CD4-positive, alpha-beta T cell (primary cell): ENCODE results near the gene PPM1A. TPM values are rescaled to one million over a fixed set of nuclear protein-coding genes. Genes with fewer than 3 reads are reported as not detected.

Source experiments
- ATAC-seq: fragments of 200-7000 bp; cut with Tn5 transposase; one replicate; pipeline ENCODE4 v1.10.0; 2022; ENCODE audit warnings: mild to moderate bottlenecking; ENCODE audit not compliant: poor library complexity
- CTCF ChIA-PET: fragments of 350-600 bp; sonication (Branson Sonifier 250); formaldehyde crosslinking; loops from one replicate; lab custom pipeline; 2021; ENCODE audit warnings: antibody characterized with exemption, inconsistent platforms; lab: Charles Lee
- POLR2A ChIA-PET: fragments of 350-600 bp; sonication (Branson Sonifier 250); formaldehyde crosslinking; loops from one replicate; lab custom pipeline; 2021; ENCODE audit warnings: antibody characterized with exemption, inconsistent platforms; lab: Charles Lee
- DNase-seq, 14 experiments: peaks; one replicate each; pipeline ENCODE4 v3.0.0-alpha.2; 2013 to 2020; ENCODE audit warnings: mixed read lengths in 2 of 14
- H3K27ac ChIP-seq, 2 donors: one replicate each; pipeline versions ENCODE4 v1.5.1 to v1.7.0; 2013; ENCODE audit warnings: low read length in 2 of 2, low read depth in 1 of 2, mild to moderate bottlenecking in 1 of 2
- H3K27me3 ChIP-seq, 2 experiments: 1 replicate in 1 of 2; 2 replicates in 1 of 2; pipeline versions ENCODE4 v1.6.1 to v1.7.0; 2013; ENCODE audit warnings: low read length in 2 of 2, control low read depth in 1 of 2, mild to moderate bottlenecking in 1 of 2, moderate library complexity in 1 of 2; ENCODE audit not compliant: insufficient read depth in 2 of 2, control insufficient read depth in 1 of 2
- H3K36me3 ChIP-seq: one replicate; pipeline ENCODE4 v1.6.1; 2013; ENCODE audit warnings: low read length, control low read depth; ENCODE audit not compliant: insufficient read depth
- H3K4me1 ChIP-seq: one replicate; pipeline ENCODE4 v1.6.1; 2013; ENCODE audit warnings: low read length, control low read depth; ENCODE audit not compliant: insufficient read depth
- H3K4me3 ChIP-seq: one replicate; pipeline ENCODE4 v1.5.1; 2013; ENCODE audit warnings: mild to moderate bottlenecking, low read length, moderate library complexity
- H3K9me3 ChIP-seq, 2 experiments: 1 replicate in 1 of 2; 2 replicates in 1 of 2; pipeline versions ENCODE4 v1.6.1 to v1.7.0; 2013; ENCODE audit warnings: low read length in 2 of 2, mild to moderate bottlenecking in 2 of 2, control low read depth in 1 of 2, moderate library complexity in 1 of 2; ENCODE audit not compliant: control insufficient read depth in 1 of 2, insufficient read depth in 1 of 2
- H3K27ac Mint-ChIP-seq: one replicate; pipeline ENCODE4 v1.8.0; 2020; ENCODE audit warnings: mixed read lengths
- H3K27me3 Mint-ChIP-seq: one replicate; pipeline ENCODE4 v1.8.0; 2021; ENCODE audit warnings: mixed read lengths
- H3K36me3 Mint-ChIP-seq: one replicate; pipeline ENCODE4 v1.8.0; 2021; ENCODE audit warnings: low read depth, mixed read lengths
- H3K4me1 Mint-ChIP-seq: one replicate; pipeline ENCODE4 v1.8.0; 2021; ENCODE audit warnings: low read depth, mixed read lengths
- H3K4me3 Mint-ChIP-seq: one replicate; pipeline ENCODE4 v1.8.0; 2020; ENCODE audit warnings: mild to moderate bottlenecking, mixed read lengths
- H3K9me3 Mint-ChIP-seq: one replicate; pipeline ENCODE4 v1.8.0; 2020; ENCODE audit warnings: mixed read lengths
- CTCF ChIP-seq: fragments of 200-600 bp; IDR thresholded peaks from one replicate; pipeline ENCODE4 v1.8.0; 2022; ENCODE audit warnings: antibody characterized with exemption, mild to moderate bottlenecking
- intact Hi-C, 2 experiments: fragments of 100-400 bp; cut with DNase I in 1 of 2; cut with micrococcal nuclease in 1 of 2; formaldehyde crosslinking; loops; one replicate each; pipeline versions ENCODE4 v1.15.1 to v1.9.0; 2023 to 2025; cut with DNase I, micrococcal nuclease
- total RNA-seq, 174 experiments: library from RNA in 2 of 174; stranded (reverse) in 2 of 174; gene quantifications; one replicate each; pipeline ENCODE4 v1.2.3 and lab custom pipeline; 2021 to 2026

Gene PPM1A
- total RNA-seq, 2 experiments from 2014 or later: 96.9 to 97.2 TPM

GRCh38 chr14:60288279-60288678, 39.3 kb downstream of the PPM1A start:
- ChIA-PET POLR2A (no interaction called here), CTCF (interaction anchor here (1.0 kb wide), 1 partner anchor 86 kb away, joined by 3 read pairs; no protein-coding TSS in a partner anchor)
- H3K9me3 ChIP-seq: no peaks in the 10 kb centered on the region
- H3K4me1 ChIP-seq: no peaks in the 10 kb centered on the region
- TF ChIP-seq CTCF: no peak
- DNase-seq: no peak
- ATAC-seq: no peak
- no peak overlapping the region for H3K4me3 ChIP-seq
- no peak overlapping the region for H3K27ac Mint-ChIP-seq
- no peaks in the 10 kb centered on the region for H3K27me3 Mint-ChIP-seq
- no peaks in the 10 kb centered on the region for H3K27me3 ChIP-seq
- intact Hi-C loops: no loop called here
- H3K4me1 Mint-ChIP-seq: peaks cover 4% of the 10 kb centered on the region
- H3K9me3 Mint-ChIP-seq: no peaks in the 10 kb centered on the region
- no peak overlapping the region for H3K27ac ChIP-seq
- peaks cover 80% of the 10 kb centered on the region for H3K36me3 Mint-ChIP-seq
- H3K36me3 ChIP-seq: peaks cover 52% of the 10 kb centered on the region
- H3K4me3 Mint-ChIP-seq: no peak overlapping the region

GRCh38 chr14:60294411-60295069, 45.5 kb downstream of the PPM1A start:
- H3K27me3 Mint-ChIP-seq: no peaks in the 10 kb centered on the region
- ATAC-seq (no peak), DNase-seq (no peak)
- no peaks in the 10 kb centered on the region for H3K4me1 Mint-ChIP-seq
- intact Hi-C loops: no loop called here
- peaks cover 42% of the 10 kb centered on the region for H3K36me3 Mint-ChIP-seq
- no peak overlapping the region for H3K4me3 Mint-ChIP-seq
- Histone ChIP-seq H3K36me3 (peaks cover 28% of the 10 kb centered on the region), H3K4me3 (no peak overlapping the region), H3K27ac (no peak overlapping the region), H3K4me1 (no peaks in the 10 kb centered on the region), H3K9me3 (no peaks in the 10 kb centered on the region), H3K27me3 (no peaks in the 10 kb centered on the region)
- H3K27ac Mint-ChIP-seq: no peak overlapping the region
- POLR2A ChIA-PET: no interaction called here
- TF ChIP-seq CTCF: no peak
- CTCF ChIA-PET: no interaction called here
- no peaks in the 10 kb centered on the region for H3K9me3 Mint-ChIP-seq

- intact Hi-C loops: no loop called here
- Histone ChIP-seq H3K27ac (no peak overlapping the region), H3K9me3 (no peaks in the 10 kb centered on the region), H3K4me1 (no peaks in the 10 kb centered on the region), H3K36me3 (no peaks in the 10 kb centered on the region), H3K27me3 (no peaks in the 10 kb centered on the region), H3K4me3 (no peak overlapping the region)
- TF ChIP-seq CTCF: no peak
- no peaks in the 10 kb centered on the region for H3K4me1 Mint-ChIP-seq
- no peak overlapping the region for H3K27ac Mint-ChIP-seq
- H3K4me3 Mint-ChIP-seq: no peak overlapping the region
- ATAC-seq (no peak), DNase-seq (no peak)
- ChIA-PET CTCF (no interaction called here), POLR2A (interaction anchor here (0.8 to 1.8 kb wide), 5 partner anchors 9 to 51 kb away, joined by 3 to 4 read pairs (median 3); partner anchors contain the start of gene PPM1A)
- no peaks in the 10 kb centered on the region for H3K9me3 Mint-ChIP-seq
- no peaks in the 10 kb centered on the region for H3K27me3 Mint-ChIP-seq
- H3K36me3 Mint-ChIP-seq: no peaks in the 10 kb centered on the region
Measured at GRCh38 chr14:60300019-60300418, 51.0 kb downstream of the PPM1A start.
